Cardiac ventricle fibroblast (primary cell): Measurements from ENCODE around the gene TBC1D32. TPM values are rescaled to one million over a fixed set of nuclear protein-coding genes. Genes with fewer than 3 reads are reported as not detected.

Source experiments
- total RNA-seq: library from RNA; depleted of rRNA; stranded (reverse); fragments of >200 nt; gene quantifications from 2 replicates; pipeline ENCODE4 v1.2.3, GENCODE V29; 2015

Gene TBC1D32, protein sequence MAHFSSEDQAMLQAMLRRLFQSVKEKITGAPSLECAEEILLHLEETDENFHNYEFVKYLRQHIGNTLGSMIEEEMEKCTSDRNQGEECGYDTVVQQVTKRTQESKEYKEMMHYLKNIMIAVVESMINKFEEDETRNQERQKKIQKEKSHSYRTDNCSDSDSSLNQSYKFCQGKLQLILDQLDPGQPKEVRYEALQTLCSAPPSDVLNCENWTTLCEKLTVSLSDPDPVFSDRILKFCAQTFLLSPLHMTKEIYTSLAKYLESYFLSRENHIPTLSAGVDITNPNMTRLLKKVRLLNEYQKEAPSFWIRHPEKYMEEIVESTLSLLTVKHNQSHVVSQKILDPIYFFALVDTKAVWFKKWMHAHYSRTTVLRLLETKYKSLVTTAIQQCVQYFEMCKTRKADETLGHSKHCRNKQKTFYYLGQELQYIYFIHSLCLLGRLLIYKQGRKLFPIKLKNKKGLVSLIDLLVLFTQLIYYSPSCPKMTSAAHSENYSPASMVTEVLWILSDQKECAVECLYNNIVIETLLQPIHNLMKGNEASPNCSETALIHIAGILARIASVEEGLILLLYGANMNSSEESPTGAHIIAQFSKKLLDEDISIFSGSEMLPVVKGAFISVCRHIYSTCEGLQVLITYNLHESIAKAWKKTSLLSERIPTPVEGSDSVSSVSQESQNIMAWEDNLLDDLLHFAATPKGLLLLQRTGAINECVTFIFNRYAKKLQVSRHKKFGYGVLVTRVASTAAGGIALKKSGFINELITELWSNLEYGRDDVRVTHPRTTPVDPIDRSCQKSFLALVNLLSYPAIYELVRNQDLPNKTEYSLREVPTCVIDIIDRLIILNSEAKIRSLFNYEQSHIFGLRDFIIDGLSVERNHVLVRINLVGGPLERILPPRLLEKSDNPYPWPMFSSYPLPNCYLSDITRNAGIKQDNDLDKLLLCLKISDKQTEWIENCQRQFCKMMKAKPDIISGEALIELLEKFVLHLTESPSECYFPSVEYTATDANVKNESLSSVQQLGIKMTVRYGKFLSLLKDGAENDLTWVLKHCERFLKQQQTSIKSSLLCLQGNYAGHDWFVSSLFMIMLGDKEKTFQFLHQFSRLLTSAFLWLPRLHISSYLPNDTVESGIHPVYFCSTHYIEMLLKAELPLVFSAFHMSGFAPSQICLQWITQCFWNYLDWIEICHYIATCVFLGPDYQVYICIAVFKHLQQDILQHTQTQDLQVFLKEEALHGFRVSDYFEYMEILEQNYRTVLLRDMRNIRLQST
- total RNA-seq = 5.5 and 10.7 TPM in 2 replicates

DNA sequence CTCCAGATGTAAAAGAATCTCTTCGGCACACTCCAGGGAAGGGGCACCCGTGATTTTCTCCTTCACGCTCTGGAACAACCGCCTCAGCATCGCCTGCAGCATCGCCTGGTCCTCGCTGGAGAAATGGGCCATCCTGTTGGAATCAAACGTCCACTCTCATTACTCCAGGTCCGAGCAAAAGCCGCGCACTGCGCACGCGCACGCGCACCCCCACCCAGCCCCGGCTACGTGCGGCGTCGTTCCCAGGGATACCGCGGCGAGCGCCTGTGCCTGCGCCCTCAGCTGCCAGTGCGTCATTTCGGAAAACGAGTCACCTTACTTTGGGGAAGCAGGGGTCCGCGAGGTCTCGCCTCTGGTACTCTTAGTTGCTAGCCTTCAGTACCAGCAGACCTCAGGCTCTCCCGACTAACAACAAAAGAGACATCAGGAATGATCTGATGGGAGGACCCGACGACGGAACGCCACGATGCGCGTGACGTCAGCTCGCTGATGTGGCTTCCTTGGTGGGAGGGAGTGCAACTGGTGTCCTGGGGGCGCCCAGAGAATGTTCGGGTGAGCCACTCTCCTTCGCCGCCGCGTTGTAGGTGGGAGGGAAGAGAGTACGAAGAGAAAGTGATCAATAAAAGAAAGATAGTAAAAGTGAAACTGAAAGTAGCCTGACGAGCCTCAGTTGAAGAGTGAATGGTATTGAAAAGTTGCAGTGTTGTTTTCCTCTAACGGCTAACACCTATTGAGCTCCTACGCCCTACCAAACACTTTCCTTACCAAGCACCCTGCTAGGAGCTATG, at the start of gene TBC1D32:
TSS of gene TBC1D32 (minus strand) at position 182 of the 788 bp plus-strand sequence. CDS start at position 132, 50 bp downstream.

Other genes starting within 250 kb of the TBC1D32 start
- gene GJA1, start 101.2 kb upstream of the TBC1D32 start, total RNA-seq = 71.6 and 83.2 TPM in 2 replicates